Suprapubic skin (tissue), 4 donors: ENCODE results near the gene MS4A14. TPM values are rescaled to one million over a fixed set of nuclear protein-coding genes. Genes with fewer than 3 reads are reported as not detected.

Experiments
- DNase-seq, 2 donors: peaks; one replicate each; pipeline ENCODE4 v3.0.0-alpha.2; 2019; ENCODE audit warnings: low spot score in 2 of 2
- H3K27ac ChIP-seq: fragments of 200-600 bp; sonication (generic); one replicate; pipeline ENCODE4 v1.5.1; 2019
- H3K27me3 ChIP-seq: fragments of 200-600 bp; sonication (generic); one replicate; pipeline ENCODE4 v1.5.1; 2019
- H3K36me3 ChIP-seq: fragments of 200-600 bp; sonication (generic); one replicate; pipeline ENCODE4 v1.5.1; 2019
- H3K4me1 ChIP-seq: fragments of 200-600 bp; sonication (generic); one replicate; pipeline ENCODE4 v1.5.1; 2019
- H3K4me3 ChIP-seq: fragments of 200-600 bp; sonication (generic); one replicate; pipeline ENCODE4 v1.5.1; 2019; ENCODE audit warnings: mild to moderate bottlenecking
- H3K9me3 ChIP-seq: fragments of 200-600 bp; sonication (generic); one replicate; pipeline ENCODE4 v1.5.1; 2019
- CTCF ChIP-seq, 2 donors: fragments of 200-600 bp in 1 of 2; fragments of 450-650 bp in 1 of 2; sonication (generic) in 1 of 2; IDR thresholded peaks; one replicate each; pipeline ENCODE4 v1.5.1; 2016 to 2019; ENCODE audit warnings: antibody characterized with exemption in 2 of 2, mild to moderate bottlenecking in 1 of 2, moderate library complexity in 1 of 2
- EP300 ChIP-seq: sonication (generic); formaldehyde crosslinking; IDR thresholded peaks from one replicate; pipeline ENCODE4 v1.6.1; 2017; ENCODE audit warnings: antibody characterized with exemption
- POLR2A ChIP-seq, 2 donors: fragments of 450-650 bp; IDR thresholded peaks; one replicate each; pipeline ENCODE4 v1.6.1; 2017; ENCODE audit warnings: antibody characterized with exemption in 2 of 2, mild to moderate bottlenecking in 2 of 2, moderate library complexity in 2 of 2
- POLR2AphosphoS5 ChIP-seq, 3 donors: sonication (generic); formaldehyde crosslinking; IDR thresholded peaks; one replicate each; pipeline ENCODE4 v1.6.1; 2017; ENCODE audit warnings: antibody characterized with exemption in 3 of 3
- WGBS: methylation state at CpG from one replicate; pipeline ENCODE4 v1.1.5; 2018; 5-methylcytosine and 5-hydroxymethylcytosine counted together
- total RNA-seq, 4 donors: library from RNA; depleted of rRNA; stranded (reverse); fragments of >200 nt; gene quantifications; one replicate each; pipeline ENCODE4 v1.1.0, GENCODE V29; 2016

Gene MS4A14
- total RNA-seq, 4 donors from 2014 or later = 0.48 to 2.3 TPM; not detected in 2

GRCh38 chr11:60367896-60368295 is 28.4 kb upstream of the MS4A14 start:
- no peak overlapping the region for H3K4me3 ChIP-seq
- H3K4me1 ChIP-seq = no peaks in the 10 kb centered on the region
- no peaks in the 10 kb centered on the region for H3K36me3 ChIP-seq
- 88% methylated on average over 19 of the region's 19 CpGs for WGBS
- no peaks in the 10 kb centered on the region for H3K27me3 ChIP-seq
- H3K27ac ChIP-seq = no peak overlapping the region
- H3K9me3 ChIP-seq = no peaks in the 10 kb centered on the region
- no peak for DNase-seq
- TF ChIP-seq POLR2AphosphoS5 (IDR thresholded peaks at IDR 0.05) = no peak
- no peak for TF ChIP-seq EP300
- no peak for TF ChIP-seq CTCF (IDR thresholded peaks at IDR 0.05)
- TF ChIP-seq POLR2A (IDR thresholded peaks at IDR 0.05) = no peak

GRCh38 chr11:60370252-60370810 is 25.9 kb upstream of the MS4A14 start:
- H3K27ac ChIP-seq = no peak overlapping the region
- WGBS = 56% methylated on average over 2 of the region's 2 CpGs

GRCh38 chr11:60370811-60371298 is 25.4 kb upstream of the MS4A14 start:
- Histone ChIP-seq H3K27ac (no peak overlapping the region), H3K4me3 (no peak overlapping the region), H3K9me3 (no peaks in the 10 kb centered on the region), H3K36me3 (no peaks in the 10 kb centered on the region), H3K27me3 (no peaks in the 10 kb centered on the region), H3K4me1 (no peaks in the 10 kb centered on the region)
- WGBS = 49% methylated on average over 5 of the region's 5 CpGs
- no peak for DNase-seq
- no peak for TF ChIP-seq POLR2A (IDR thresholded peaks at IDR 0.05)

More at GRCh38 chr11:60370252-60370810, 25.9 kb upstream of the MS4A14 start:
- no peak overlapping the region for H3K4me3 ChIP-seq
- no peak for TF ChIP-seq EP300
- DNase-seq = no peak
- no peaks in the 10 kb centered on the region for H3K36me3 ChIP-seq
- H3K4me1 ChIP-seq = no peaks in the 10 kb centered on the region
- H3K9me3 ChIP-seq = no peaks in the 10 kb centered on the region
- H3K27me3 ChIP-seq = no peaks in the 10 kb centered on the region

- no peaks in the 10 kb centered on the region for H3K9me3 ChIP-seq
- H3K36me3 ChIP-seq = no peaks in the 10 kb centered on the region
- DNase-seq = no peak
- WGBS = 73% methylated on average over 3 of the region's 3 CpGs
- no peaks in the 10 kb centered on the region for H3K27me3 ChIP-seq
- H3K27ac ChIP-seq = no peak overlapping the region
- H3K4me3 ChIP-seq = no peak overlapping the region
- H3K4me1 ChIP-seq = no peaks in the 10 kb centered on the region
- TF ChIP-seq POLR2AphosphoS5 (IDR thresholded peaks at IDR 0.05) = no peak
- no peak for TF ChIP-seq POLR2A (IDR thresholded peaks at IDR 0.05)
- no peak for TF ChIP-seq EP300
These were observed 24.9 kb upstream of the MS4A14 start for GRCh38 chr11:60371386-60371785.

GRCh38 chr11:60371854-60372253 is 24.4 kb upstream of the MS4A14 start:
- DNase-seq = no peak
- H3K36me3 ChIP-seq = no peaks in the 10 kb centered on the region
- H3K27ac ChIP-seq = no peak overlapping the region
- H3K4me1 ChIP-seq = no peaks in the 10 kb centered on the region
- H3K4me3 ChIP-seq = no peak overlapping the region
- 67% methylated on average over 1 of the region's 1 CpG for WGBS
- H3K9me3 ChIP-seq = no peaks in the 10 kb centered on the region
- no peaks in the 10 kb centered on the region for H3K27me3 ChIP-seq
- TF ChIP-seq POLR2A (IDR thresholded peaks at IDR 0.05) (no peak), CTCF (IDR thresholded peaks at IDR 0.05) (no peak), POLR2AphosphoS5 (IDR thresholded peaks at IDR 0.05) (no peak), EP300 (no peak)

GRCh38 chr11:60372767-60373166 is 23.5 kb upstream of the MS4A14 start:
- no peaks in the 10 kb centered on the region for H3K27me3 ChIP-seq
- H3K27ac ChIP-seq = no peak overlapping the region
- H3K4me1 ChIP-seq = no peaks in the 10 kb centered on the region
- H3K36me3 ChIP-seq = no peaks in the 10 kb centered on the region
- TF ChIP-seq CTCF (IDR thresholded peaks at IDR 0.05) (no peak), POLR2AphosphoS5 (IDR thresholded peaks at IDR 0.05) (no peak), EP300 (no peak), POLR2A (IDR thresholded peaks at IDR 0.05) (no peak)
- 86% methylated on average over 3 of the region's 3 CpGs for WGBS
- H3K9me3 ChIP-seq = no peaks in the 10 kb centered on the region
- no peak for DNase-seq
- no peak overlapping the region for H3K4me3 ChIP-seq

GRCh38 chr11:60375316-60375715 is 20.9 kb upstream of the MS4A14 start:
- H3K4me3 ChIP-seq = no peak overlapping the region
- H3K27me3 ChIP-seq = no peaks in the 10 kb centered on the region
- no peak overlapping the region for H3K27ac ChIP-seq
- TF ChIP-seq POLR2AphosphoS5 (IDR thresholded peaks at IDR 0.05) (no peak), CTCF (IDR thresholded peaks at IDR 0.05) (no peak), POLR2A (IDR thresholded peaks at IDR 0.05) (no peak), EP300 (no peak)
- H3K36me3 ChIP-seq = no peaks in the 10 kb centered on the region
- WGBS = 93% methylated on average over 3 of the region's 3 CpGs
- no peaks in the 10 kb centered on the region for H3K4me1 ChIP-seq
- DNase-seq = no peak
- no peaks in the 10 kb centered on the region for H3K9me3 ChIP-seq
